Memory B cell (primary cell): ENCODE measurements around the gene RCSD1.
"Not testable (repeated sequence)": the region's sequence is repeated elsewhere in the genome, so short reads cannot be mapped to it uniquely, and the experiment has no call there.

Source experiments
- ATAC-seq: fragments of 150-1000 bp; cut with Tn5 transposase; 2 replicates; pipeline ENCODE4 v1.10.0; 2021; ENCODE audit warnings: low read depth, mild to moderate bottlenecking, moderate library complexity
- DNase-seq, 2 donors: peaks; one replicate each; pipeline ENCODE4 v3.0.0; 2022; ENCODE audit warnings: low spot score in 2 of 2
- H3K27ac Mint-ChIP-seq: one replicate; pipeline ENCODE4 v1.8.0; 2022; ENCODE audit warnings: mild to moderate bottlenecking, moderate library complexity, mixed read lengths
- H3K27me3 Mint-ChIP-seq: one replicate; pipeline ENCODE4 v1.8.0; 2022; ENCODE audit warnings: mixed read lengths
- H3K36me3 Mint-ChIP-seq: one replicate; pipeline ENCODE4 v1.8.0; 2022; ENCODE audit warnings: mild to moderate bottlenecking, mixed read lengths
- H3K4me1 Mint-ChIP-seq: one replicate; pipeline ENCODE4 v1.8.0; 2022; ENCODE audit warnings: mixed read lengths
- H3K4me3 Mint-ChIP-seq: one replicate; pipeline ENCODE4 v1.8.0; 2022; ENCODE audit warnings: mild to moderate bottlenecking, moderate library complexity, mixed read lengths
- H3K9me3 Mint-ChIP-seq: one replicate; pipeline ENCODE4 v1.8.0; 2022; ENCODE audit warnings: mixed read lengths

Gene RCSD1

DNA sequence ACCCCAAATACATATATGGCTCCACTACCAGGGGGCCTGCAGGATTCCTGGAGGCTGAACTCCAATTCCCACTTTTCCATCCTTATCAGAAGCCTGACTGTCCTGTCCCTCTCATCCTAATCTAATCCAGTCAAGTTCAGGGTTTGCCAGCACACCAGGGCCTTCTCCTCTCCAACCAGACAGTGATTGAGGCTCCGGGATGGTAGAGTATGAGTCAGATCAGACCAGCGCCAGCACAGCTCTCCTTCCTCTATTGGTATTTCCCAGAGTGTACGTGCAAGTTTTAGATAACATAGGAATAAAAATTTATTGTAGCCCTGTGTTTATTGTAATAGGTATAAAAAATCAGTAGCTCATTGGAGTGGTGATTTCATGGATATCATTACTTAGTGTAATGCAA, 24.5 kb upstream of the RCSD1 start:
- Mint-ChIP-seq H3K27ac (no peak overlapping the region), H3K9me3 (peaks cover 5% of the 10 kb centered on the region), H3K4me3 (no peak overlapping the region), H3K36me3 (peaks cover 10% of the 10 kb centered on the region), H3K4me1 (peaks cover 17% of the 10 kb centered on the region), H3K27me3 (no peaks in the 10 kb centered on the region)
- no peak for ATAC-seq
- DNase-seq, result no peak

DNA sequence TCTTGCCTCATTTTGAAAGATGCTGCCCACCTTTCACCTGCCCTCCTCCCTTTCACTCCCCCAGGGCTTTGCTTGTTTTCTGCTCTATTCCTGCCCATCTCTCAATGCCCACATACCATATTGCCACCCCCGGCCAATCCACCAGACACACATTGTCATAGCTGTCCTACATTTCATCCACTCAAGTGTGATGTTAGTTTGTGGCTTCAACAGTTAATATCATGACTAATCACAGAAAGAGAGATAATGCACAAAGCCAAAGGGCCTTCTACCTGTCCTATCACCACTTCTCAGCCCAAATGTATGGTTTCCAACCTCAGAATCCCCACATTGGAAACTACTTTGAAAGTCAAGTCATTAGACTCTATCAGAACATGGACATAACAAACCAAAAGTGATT, 18.0 kb upstream of the RCSD1 start:
- ATAC-seq, result no peak
- peak overlapping the region; percentile 9 for H3K27ac Mint-ChIP-seq

DNA sequence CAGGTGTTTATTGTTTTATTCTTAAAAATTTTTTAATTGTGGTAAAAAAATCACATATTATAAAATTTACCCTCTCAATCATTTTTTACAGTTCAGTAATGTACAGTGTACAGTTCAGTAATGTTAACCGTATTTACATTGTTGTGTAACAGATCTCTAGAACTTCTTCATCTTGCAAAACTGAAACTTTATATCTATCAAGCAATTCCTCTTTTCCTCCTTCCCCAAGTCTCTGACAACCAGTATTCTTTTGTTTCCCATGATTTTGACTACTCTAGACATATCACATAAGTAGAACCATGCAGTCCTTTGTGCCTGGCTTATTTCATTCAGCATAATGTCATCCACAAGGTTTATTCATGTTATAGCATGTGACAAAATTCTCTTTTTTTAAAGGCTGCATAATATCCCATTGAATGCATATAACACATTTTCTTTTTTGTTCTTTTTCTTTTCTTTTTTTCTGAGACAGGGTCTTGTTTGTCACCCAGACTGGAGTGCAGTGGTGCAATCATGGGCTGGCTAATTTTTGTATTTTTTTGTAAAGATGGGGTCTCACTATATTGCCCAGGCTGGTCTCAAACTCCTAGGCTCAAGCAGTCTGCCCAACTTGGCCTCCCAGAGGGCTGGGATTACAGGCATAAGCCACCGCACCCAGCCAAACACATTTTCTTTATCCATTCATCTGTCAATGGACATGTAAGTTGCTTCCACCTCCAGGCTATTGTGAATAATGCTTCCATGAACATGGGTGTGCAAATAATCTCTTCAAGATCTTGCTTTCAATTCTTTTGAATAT, 17.2 kb upstream of the RCSD1 start:
- ATAC-seq (no peak), DNase-seq (no peak)
- peaks cover 4% of the 10 kb centered on the region for H3K36me3 Mint-ChIP-seq
- peaks cover 1% of the 10 kb centered on the region for H3K9me3 Mint-ChIP-seq
- peaks cover 49% of the 10 kb centered on the region for H3K4me1 Mint-ChIP-seq
- peak overlapping the region; percentile 9 for H3K27ac Mint-ChIP-seq
- no peaks in the 10 kb centered on the region for H3K27me3 Mint-ChIP-seq
- H3K4me3 Mint-ChIP-seq, result peak overlapping the region; percentile 42

More for the DNA sequence above, 18.0 kb upstream of the RCSD1 start:
- peak overlapping the region; percentile 7 for H3K4me3 Mint-ChIP-seq
- peaks cover 8% of the 10 kb centered on the region for H3K36me3 Mint-ChIP-seq
- DNase-seq, result no peak
- peaks cover 41% of the 10 kb centered on the region for H3K4me1 Mint-ChIP-seq
- H3K27me3 Mint-ChIP-seq, result no peaks in the 10 kb centered on the region
- peaks cover 5% of the 10 kb centered on the region for H3K9me3 Mint-ChIP-seq

DNA sequence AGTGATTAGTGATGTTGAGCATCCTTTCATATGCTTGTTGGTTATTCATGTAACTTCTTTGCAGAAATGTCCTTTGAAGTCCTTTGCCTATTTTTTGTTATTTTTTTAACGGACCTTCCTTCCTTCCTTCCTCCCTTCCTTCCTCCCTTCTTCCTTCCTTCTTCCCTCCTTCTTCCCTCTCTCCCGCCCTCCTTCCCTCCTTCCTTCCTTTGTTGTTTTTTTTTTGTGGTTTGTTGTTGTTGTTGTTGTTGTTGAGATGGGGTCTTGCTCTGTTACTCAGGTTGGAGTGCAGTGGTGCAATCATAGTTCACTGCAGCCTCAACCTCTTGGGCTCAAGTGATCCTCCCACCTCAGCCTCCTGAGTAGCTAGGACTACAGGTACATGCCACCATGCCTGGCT, 16.0 kb upstream of the RCSD1 start:
- H3K4me3 Mint-ChIP-seq, H3K27me3 Mint-ChIP-seq, H3K36me3 Mint-ChIP-seq, ATAC-seq, H3K27ac Mint-ChIP-seq, H3K9me3 Mint-ChIP-seq, DNase-seq: not testable (repeated sequence)
- H3K4me1 Mint-ChIP-seq, result peaks cover 61% of the 10 kb centered on the region

DNA sequence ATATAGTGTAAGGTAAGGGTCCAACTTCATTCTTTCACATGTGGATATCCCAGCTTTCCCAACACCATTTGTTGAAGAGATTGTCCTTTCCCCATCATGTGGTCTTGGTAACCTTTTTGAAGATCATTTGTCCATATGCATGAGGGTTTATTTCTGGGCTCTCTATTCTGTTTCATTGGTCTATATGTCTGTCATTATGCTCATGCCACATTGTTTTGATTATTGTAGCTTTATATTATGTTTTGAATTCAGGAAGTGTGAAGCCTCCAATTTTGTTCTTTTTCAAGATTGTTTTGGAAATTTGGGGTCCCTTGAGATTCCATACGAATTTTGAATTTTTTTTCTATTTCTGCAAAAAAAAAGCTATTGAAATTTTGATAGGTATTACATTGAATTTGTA, 15.2 kb upstream of the RCSD1 start:
- no peaks in the 10 kb centered on the region for H3K36me3 Mint-ChIP-seq
- DNase-seq (no peak), ATAC-seq (no peak)
- peaks cover 69% of the 10 kb centered on the region for H3K4me1 Mint-ChIP-seq
- H3K27ac Mint-ChIP-seq, result no peak overlapping the region
- H3K9me3 Mint-ChIP-seq, result peaks cover 1% of the 10 kb centered on the region
- no peak overlapping the region for H3K4me3 Mint-ChIP-seq
- no peaks in the 10 kb centered on the region for H3K27me3 Mint-ChIP-seq

DNA sequence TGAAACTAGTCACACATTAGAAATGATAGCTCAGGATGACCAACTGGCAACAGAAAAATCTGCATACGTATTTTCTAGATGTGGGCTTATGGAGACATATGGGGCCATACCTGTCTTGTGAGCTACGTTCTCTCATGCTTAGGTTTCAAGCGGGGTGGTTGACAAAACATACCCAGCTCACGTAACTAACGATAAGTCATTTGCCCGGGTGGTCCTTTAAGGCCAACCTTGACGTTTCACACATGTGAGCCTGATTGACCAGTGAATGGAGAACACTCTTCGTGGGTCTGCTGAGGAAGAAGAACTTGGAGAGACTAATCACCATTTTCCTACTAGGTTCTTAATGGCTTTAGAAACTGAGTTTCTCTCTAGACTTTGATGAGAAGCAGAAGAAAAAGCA, 13.5 kb upstream of the RCSD1 start:
- DNase-seq, result no peak
- H3K4me1 Mint-ChIP-seq, result peaks cover 71% of the 10 kb centered on the region
- no peaks in the 10 kb centered on the region for H3K36me3 Mint-ChIP-seq
- peak overlapping the region; percentile 74 for H3K4me3 Mint-ChIP-seq
- no peaks in the 10 kb centered on the region for H3K27me3 Mint-ChIP-seq
- H3K27ac Mint-ChIP-seq, result peak overlapping the region; percentile 75
- peaks cover 1% of the 10 kb centered on the region for H3K9me3 Mint-ChIP-seq
- ATAC-seq, result no peak

DNA sequence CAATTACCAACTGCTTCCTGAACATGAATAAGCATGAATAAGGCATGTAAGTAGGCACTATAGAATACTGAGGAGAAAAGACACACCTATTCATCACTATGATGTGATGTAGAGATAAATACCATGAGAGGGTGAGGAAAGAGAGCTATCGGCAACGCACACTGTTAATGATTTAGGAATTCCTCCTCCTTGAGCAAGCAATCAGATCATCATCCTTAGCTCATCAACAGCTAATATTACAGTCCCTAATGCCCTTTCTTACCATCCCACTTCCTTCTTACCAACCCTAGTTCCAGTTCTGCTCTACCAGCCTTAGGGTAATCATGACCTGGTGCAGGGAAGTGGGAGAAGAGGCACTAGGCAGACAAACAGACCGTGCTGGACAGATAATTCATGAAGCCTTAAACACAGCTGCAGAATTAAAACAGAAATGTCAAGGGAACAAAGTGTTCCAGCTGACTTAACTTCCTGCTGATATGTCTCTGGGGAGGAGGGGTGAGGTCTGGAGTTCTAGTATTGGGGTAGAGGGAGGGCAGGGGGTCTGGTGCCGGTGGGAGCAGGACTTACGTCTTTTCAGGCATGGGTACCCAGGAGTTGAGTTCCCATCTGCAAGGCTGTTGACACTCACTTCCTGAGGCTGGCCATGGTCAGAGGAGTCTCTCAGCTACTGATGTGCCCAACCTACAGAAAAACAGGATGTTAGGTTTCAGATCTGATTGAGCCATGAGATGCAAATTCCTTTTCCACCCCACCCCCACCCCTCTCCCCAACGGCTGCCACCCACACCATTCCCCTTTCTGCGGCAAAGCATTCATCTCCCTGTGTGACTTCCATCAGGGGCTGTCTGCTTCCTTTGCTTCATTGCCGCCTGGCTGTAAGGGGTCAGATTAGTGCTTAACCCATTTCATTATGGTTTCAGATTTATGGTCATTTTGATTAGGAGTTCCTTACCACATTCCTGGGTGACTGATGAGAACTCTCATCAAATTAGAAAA, 12.6 kb upstream of the RCSD1 start:
- Mint-ChIP-seq H3K27me3 (no peaks in the 10 kb centered on the region), H3K9me3 (peaks cover 1% of the 10 kb centered on the region), H3K27ac (peak overlapping the region; percentile 75), H3K4me1 (peaks cover 69% of the 10 kb centered on the region), H3K36me3 (no peaks in the 10 kb centered on the region), H3K4me3 (peak overlapping the region; percentile 74)
- DNase-seq, result peak; percentile 38 to 59
- ATAC-seq, result peak; percentile 78

DNA sequence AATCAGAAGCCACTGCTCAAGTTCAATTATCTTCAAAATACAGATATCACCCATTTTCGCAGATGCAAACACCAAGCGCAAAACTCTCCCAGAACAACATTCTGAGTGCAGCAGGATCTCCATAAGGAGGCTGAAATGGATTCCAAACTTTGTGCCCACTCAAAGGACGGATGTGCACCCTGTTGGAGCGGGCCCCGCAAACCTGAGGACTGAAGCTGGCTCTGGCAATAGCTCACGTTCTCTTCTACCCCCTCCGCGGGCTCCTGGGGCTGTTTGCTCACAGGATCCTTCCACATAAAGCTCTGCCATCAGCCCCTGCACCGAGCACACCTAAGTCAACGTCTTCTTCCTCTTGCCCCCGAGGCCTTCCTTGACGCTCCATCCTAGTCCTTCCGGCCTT, 11.7 kb upstream of the RCSD1 start:
- Mint-ChIP-seq H3K27me3 (no peaks in the 10 kb centered on the region), H3K9me3 (peaks cover 1% of the 10 kb centered on the region), H3K4me3 (peak overlapping the region; percentile 74), H3K36me3 (no peaks in the 10 kb centered on the region), H3K27ac (peak overlapping the region; percentile 75), H3K4me1 (peaks cover 67% of the 10 kb centered on the region)
- no peak for ATAC-seq
- no peak for DNase-seq

DNA sequence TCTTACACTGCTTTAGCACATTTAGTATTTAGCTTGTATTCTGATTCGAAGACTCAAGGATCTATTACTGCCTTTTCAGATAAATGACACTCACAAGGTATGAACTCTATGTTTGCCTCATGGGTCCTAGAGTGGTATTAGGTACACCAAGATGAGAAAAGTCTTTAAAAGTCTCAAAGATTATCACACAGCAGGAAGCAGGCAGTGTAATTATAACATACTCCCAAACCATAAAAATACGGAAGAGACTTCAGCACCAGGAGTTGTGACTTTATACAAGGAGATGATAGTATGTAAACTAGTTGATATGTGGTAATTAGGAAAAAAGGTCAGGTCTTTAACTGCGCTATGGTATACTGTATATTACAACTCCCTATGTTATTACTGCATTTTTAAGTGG, 11.2 kb upstream of the RCSD1 start:
- Mint-ChIP-seq H3K36me3 (no peaks in the 10 kb centered on the region), H3K4me1 (peaks cover 67% of the 10 kb centered on the region), H3K27me3 (no peaks in the 10 kb centered on the region), H3K27ac (peak overlapping the region; percentile 75), H3K9me3 (peaks cover 1% of the 10 kb centered on the region), H3K4me3 (peak overlapping the region; percentile 74)
- DNase-seq (no peak), ATAC-seq (no peak)

DNA sequence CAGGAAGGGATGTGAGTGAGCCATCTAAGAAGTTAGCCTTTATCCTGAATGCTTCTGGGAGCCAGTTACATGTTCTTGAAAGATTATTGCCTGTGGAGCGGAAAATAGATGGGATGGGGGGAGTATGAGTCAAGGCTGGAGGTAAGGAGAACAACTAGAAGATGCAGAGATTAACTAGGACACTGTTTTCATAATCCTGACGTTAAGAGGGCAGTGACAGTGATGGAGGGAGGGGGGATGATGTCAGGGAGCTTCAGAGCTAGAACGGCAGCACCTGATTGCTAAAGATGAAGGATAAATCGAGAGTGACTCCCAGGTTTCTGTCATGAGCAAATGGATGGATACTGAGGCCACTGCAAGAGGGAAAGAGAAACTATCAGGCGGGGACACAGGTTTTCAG, 10.0 kb upstream of the RCSD1 start:
- Mint-ChIP-seq H3K4me1 (peaks cover 63% of the 10 kb centered on the region), H3K9me3 (no peaks in the 10 kb centered on the region), H3K4me3 (peak overlapping the region; percentile 71), H3K27me3 (no peaks in the 10 kb centered on the region), H3K27ac (peak overlapping the region; percentile 75), H3K36me3 (no peaks in the 10 kb centered on the region)
- no peak for DNase-seq
- ATAC-seq, result no peak

DNA sequence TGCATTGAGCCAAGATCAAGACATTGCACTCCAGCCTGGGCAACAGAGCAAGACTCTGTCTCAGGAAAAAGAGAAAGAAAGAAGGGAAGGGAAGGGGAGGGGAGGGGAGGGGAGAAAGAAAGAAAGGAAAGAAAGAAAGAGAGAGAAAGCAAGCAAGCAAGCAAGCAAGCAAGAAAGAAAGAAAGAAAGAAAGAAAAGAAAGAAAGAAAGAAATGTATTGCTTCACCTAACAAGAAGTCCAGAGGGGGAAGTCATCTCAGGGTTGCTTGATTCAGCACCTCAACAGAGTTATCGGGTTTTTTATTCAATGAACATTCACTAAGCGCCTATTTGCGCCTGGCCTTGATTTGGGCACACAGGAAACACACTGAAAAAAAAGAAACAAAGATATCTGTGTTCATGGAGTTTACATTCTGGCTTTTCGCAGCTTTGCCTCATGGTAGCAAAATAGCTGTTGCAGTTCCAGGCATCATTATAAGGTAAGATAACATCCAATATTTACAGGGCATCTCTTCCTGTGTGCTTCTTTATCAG, 8.2 kb upstream of the RCSD1 start:
- ATAC-seq (no peak), DNase-seq (no peak)
- Mint-ChIP-seq H3K27me3 (no peaks in the 10 kb centered on the region), H3K9me3 (peaks cover 2% of the 10 kb centered on the region), H3K27ac (peak overlapping the region; percentile 75), H3K4me3 (no peak overlapping the region), H3K4me1 (peaks cover 68% of the 10 kb centered on the region), H3K36me3 (peaks cover 6% of the 10 kb centered on the region)

DNA sequence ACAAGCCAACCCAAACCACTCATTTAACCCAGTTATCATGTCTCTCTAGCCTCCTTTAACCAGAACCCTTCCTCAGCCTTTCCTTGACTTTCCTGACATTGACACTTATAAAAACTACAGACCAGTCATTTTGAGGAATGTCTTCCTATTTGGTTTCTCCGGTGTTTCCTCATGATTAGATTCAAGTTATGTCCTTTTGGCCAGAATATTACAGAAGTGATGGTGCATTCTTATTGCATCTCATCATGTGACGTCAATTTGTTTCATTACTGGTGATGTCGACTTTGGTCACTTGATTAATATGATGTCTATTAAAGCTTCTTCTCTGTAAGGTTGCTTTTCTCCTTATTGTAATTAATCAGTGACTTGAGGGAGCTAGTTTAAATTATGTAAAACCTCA, 6.1 kb upstream of the RCSD1 start:
- DNase-seq (no peak), ATAC-seq (no peak)
- Mint-ChIP-seq H3K27ac (no peak overlapping the region), H3K9me3 (peaks cover 2% of the 10 kb centered on the region), H3K27me3 (no peaks in the 10 kb centered on the region), H3K4me1 (peaks cover 59% of the 10 kb centered on the region), H3K36me3 (peaks cover 6% of the 10 kb centered on the region), H3K4me3 (no peak overlapping the region)

DNA sequence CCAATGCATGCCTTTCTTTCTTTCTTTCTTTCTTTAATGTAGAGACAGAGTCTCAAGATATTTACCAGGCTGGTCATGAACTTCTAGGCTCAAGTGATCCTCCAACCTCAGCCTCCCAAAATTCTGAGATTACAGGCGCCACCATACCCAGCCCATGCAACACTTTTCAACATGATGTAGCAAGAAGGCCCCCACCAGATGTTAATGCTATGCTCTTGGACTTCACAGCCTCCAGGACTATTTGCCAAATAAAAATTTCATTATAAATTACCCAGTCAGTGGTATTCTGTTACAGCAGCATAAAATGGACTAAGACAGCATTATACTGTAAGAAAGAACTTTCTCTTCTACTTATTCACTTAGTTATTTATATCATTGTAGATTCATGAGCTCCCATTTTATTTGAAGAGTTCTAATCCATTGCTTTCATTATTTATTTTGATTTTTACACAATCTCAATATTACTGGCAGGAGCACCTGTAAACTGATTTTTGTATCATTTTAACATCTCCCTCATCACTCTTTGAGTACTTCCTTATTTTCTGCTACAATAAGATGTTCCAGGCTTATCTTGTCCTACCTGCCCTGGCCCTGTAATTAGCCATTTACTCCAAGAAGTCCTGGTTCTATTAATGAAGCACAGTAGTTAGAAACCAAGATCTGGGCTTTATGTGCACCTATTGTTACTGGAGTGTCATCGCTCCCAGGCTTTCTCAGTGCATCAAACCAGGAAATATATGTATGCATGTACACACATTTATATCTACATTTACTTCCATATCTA, 4.8 kb upstream of the RCSD1 start:
- Mint-ChIP-seq H3K9me3 (peaks cover 2% of the 10 kb centered on the region), H3K27me3 (no peaks in the 10 kb centered on the region), H3K4me3 (no peak overlapping the region), H3K27ac (peak overlapping the region; percentile 85), H3K4me1 (peaks cover 55% of the 10 kb centered on the region), H3K36me3 (peaks cover 8% of the 10 kb centered on the region)
- DNase-seq (no peak), ATAC-seq (no peak)

DNA sequence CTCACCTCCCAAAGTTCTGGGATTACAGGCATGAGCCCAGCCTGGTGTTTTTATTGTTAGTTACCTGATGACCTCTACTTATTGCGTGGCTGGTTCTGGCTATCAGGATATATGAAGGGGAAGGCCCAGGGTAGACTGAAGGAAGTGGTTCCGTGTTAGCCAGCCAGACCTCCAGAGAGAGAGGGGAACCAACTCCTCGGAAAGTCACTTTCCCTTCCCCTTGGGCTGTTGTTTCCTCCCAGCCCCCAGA, 2.5 kb upstream of the RCSD1 start:
- Mint-ChIP-seq H3K36me3 (peaks cover 16% of the 10 kb centered on the region), H3K9me3 (peaks cover 2% of the 10 kb centered on the region), H3K4me3 (peak overlapping the region; percentile 94), H3K27me3 (no peaks in the 10 kb centered on the region), H3K4me1 (peaks cover 47% of the 10 kb centered on the region), H3K27ac (peak overlapping the region; percentile 92)
- peak; percentile 18 for ATAC-seq
- no peak for DNase-seq
